Astrocyte (in vitro differentiated cells and primary cell): ENCODE measurements around the gene OTOP3. TPM values are rescaled to one million over a fixed set of nuclear protein-coding genes. Genes with fewer than 3 reads are reported as not detected.
A peak's percentile ranks its signal among the peaks of the same experiment; 100 is the strongest.

Experiments used
- DNase-seq: peaks from one replicate; pipeline ENCODE4 v3.0.0-alpha.2; 2010; ENCODE audit warnings: low read depth
- FAIRE-seq: peaks from 2 replicates; lab custom pipeline; 2011; peaks lifted over from hg19 to GRCh38; lab: Jason Lieb, UNC
- H2AFZ ChIP-seq: 2 replicates; pipeline ENCODE4 v1.6.0; 2012; ENCODE audit warnings: low read depth, low read length, inconsistent platforms
- H3K27ac ChIP-seq: 2 replicates; pipeline ENCODE4 v1.5.1; 2011; ENCODE audit warnings: low read depth, low read length, inconsistent platforms
- H3K27me3 ChIP-seq: 2 replicates; pipeline ENCODE4 v1.6.0; 2011; ENCODE audit warnings: low read length, inconsistent platforms; ENCODE audit not compliant: insufficient read depth
- H3K36me3 ChIP-seq: 2 replicates; pipeline ENCODE4 v1.5.1; 2011; ENCODE audit warnings: low read length, inconsistent platforms; ENCODE audit not compliant: insufficient read depth
- H3K4me1 ChIP-seq: 2 replicates; pipeline ENCODE4 v1.5.1; 2011; ENCODE audit warnings: low read length, inconsistent platforms; ENCODE audit not compliant: insufficient read depth
- H3K4me2 ChIP-seq: 2 replicates; pipeline ENCODE4 v1.6.0; 2012; ENCODE audit warnings: low read length, inconsistent platforms
- H3K4me3 ChIP-seq: 2 replicates; pipeline ENCODE4 v1.5.1; 2011; ENCODE audit warnings: low read depth, mild to moderate bottlenecking, low read length, inconsistent platforms; ENCODE audit not compliant: insufficient read depth
- H3K79me2 ChIP-seq: 2 replicates; pipeline ENCODE4 v1.6.0; 2012; ENCODE audit warnings: mild to moderate bottlenecking, low read length, inconsistent platforms; ENCODE audit not compliant: insufficient read depth
- H3K9ac ChIP-seq: 2 replicates; pipeline ENCODE4 v1.6.0; 2012; ENCODE audit warnings: mild to moderate bottlenecking, low read length, inconsistent platforms
- H3K9me3 ChIP-seq: 2 replicates; pipeline ENCODE4 v1.5.1; 2012; ENCODE audit warnings: low read depth, mild to moderate bottlenecking, low read length, inconsistent platforms; ENCODE audit not compliant: insufficient read depth
- H4K20me1 ChIP-seq: 2 replicates; pipeline ENCODE4 v1.6.0; 2012; ENCODE audit warnings: low read length, inconsistent platforms; ENCODE audit not compliant: insufficient read depth
- H3K27ac Mint-ChIP-seq: one replicate; pipeline ENCODE4 v1.8.0; 2021; ENCODE audit warnings: mild to moderate bottlenecking, mixed read lengths; ENCODE audit not compliant: unreplicated experiment
- H3K27me3 Mint-ChIP-seq: one replicate; pipeline ENCODE4 v1.8.0; 2021; ENCODE audit warnings: low read depth, mixed read lengths; ENCODE audit not compliant: unreplicated experiment
- H3K36me3 Mint-ChIP-seq: one replicate; pipeline ENCODE4 v1.8.0; 2021; ENCODE audit warnings: low read depth, mixed read lengths; ENCODE audit not compliant: unreplicated experiment
- H3K4me1 Mint-ChIP-seq: one replicate; pipeline ENCODE4 v1.8.0; 2021; ENCODE audit warnings: low read depth, mixed read lengths; ENCODE audit not compliant: unreplicated experiment
- H3K4me3 Mint-ChIP-seq: one replicate; pipeline ENCODE4 v1.8.0; 2021; ENCODE audit warnings: mild to moderate bottlenecking, moderate library complexity, mixed read lengths; ENCODE audit not compliant: unreplicated experiment
- H3K9me3 Mint-ChIP-seq: one replicate; pipeline ENCODE4 v1.8.0; 2021; ENCODE audit warnings: mild to moderate bottlenecking, mixed read lengths; ENCODE audit not compliant: unreplicated experiment
- CTCF ChIP-seq: IDR thresholded peaks from 2 replicates; pipeline ENCODE4 v1.5.1; 2011; ENCODE audit warnings: low read depth, mild to moderate bottlenecking, inconsistent platforms, low read length, moderate library complexity; ENCODE audit not compliant: insufficient read depth
- EZH2 ChIP-seq: IDR thresholded peaks from 2 replicates; pipeline ENCODE4 v1.6.1; 2012; ENCODE audit warnings: mild to moderate bottlenecking, low read length, inconsistent platforms; ENCODE audit not compliant: insufficient read depth
- total RNA-seq: library from RNA; stranded (reverse); gene quantifications from 2 replicates; pipeline ENCODE4 v1.2.1, GENCODE V29; 2021

The OTOP3 gene
- total RNA-seq, 1 donor from 2014 or later = not detected

DNA sequence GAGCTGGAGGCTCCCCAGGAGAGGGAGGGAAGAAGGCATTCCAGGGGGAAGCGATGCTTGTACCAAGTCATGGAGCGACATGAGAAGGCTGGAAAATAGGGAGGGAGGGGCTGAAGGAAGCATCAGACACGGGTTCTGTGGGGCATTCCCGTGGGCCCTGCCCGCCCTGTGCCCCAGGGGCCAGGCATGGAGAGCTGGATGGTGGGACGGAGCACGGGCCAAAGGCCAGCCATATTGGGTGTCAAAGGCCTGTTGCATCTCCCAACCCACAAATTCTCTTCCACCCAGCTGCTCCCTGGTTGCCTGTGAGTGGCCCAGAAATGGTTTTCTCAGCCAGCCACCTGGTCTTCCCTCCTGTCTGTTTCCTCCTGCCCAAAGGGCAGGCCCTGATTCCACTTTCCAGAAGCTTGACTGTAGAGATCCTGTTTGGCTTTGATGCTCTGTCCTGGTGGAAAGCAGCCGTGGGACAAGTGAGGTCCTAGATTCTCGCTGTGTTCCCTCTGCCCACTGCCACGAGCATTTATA, 54.9 kb downstream of the OTOP3 start:
- H3K27ac Mint-ChIP-seq = no peak overlapping the region

DNA sequence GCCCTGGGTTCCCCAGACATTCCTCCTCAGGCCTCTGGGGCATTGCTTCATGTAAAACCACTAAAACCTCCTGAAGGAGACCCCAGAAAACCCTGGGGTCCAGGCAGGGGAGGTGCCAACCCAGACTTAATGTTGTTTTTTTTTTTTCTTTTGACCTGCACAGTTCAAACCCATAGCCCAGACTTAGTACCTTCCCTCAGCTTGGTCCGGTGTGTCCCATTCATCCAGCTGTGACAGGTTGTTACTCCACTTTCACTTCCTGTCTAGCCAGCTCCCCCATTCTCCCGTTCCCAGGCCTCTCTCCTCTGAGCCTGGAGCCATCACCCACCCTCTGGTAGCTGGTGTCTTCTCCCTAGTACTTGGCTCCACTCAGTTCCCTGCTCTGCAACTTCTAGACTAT, 56.5 kb downstream of the OTOP3 start:
- peaks cover 6% of the 10 kb centered on the region for H3K36me3 Mint-ChIP-seq
- H3K4me1 ChIP-seq = peaks cover 20% of the 10 kb centered on the region

More for the DNA sequence above, 54.9 kb downstream of the OTOP3 start:
- peaks cover 26% of the 10 kb centered on the region for H3K4me1 Mint-ChIP-seq
- Histone ChIP-seq H2AFZ (no peak overlapping the region), H3K9ac (no peak overlapping the region), H3K4me2 (no peak overlapping the region), H4K20me1 (peaks cover 59% of the 10 kb centered on the region), H3K27me3 (no peaks in the 10 kb centered on the region), H3K4me3 (no peak overlapping the region), H3K27ac (no peak overlapping the region), H3K79me2 (peaks cover 59% of the 10 kb centered on the region), H3K4me1 (peaks cover 23% of the 10 kb centered on the region), H3K9me3 (no peaks in the 10 kb centered on the region), H3K36me3 (no peaks in the 10 kb centered on the region)
- H3K36me3 Mint-ChIP-seq = peaks cover 6% of the 10 kb centered on the region
- no peak for FAIRE-seq
- TF ChIP-seq CTCF (no peak), EZH2 (no peak)
- H3K4me3 Mint-ChIP-seq = no peak overlapping the region
- H3K9me3 Mint-ChIP-seq = no peaks in the 10 kb centered on the region
- H3K27me3 Mint-ChIP-seq = no peaks in the 10 kb centered on the region
- no peak for DNase-seq

GRCh38 chr17:74994440-74994839, 58.7 kb downstream of the OTOP3 start:
- Mint-ChIP-seq H3K4me3 (no peak overlapping the region), H3K36me3 (peaks cover 12% of the 10 kb centered on the region), H3K4me1 (peaks cover 29% of the 10 kb centered on the region), H3K27ac (no peak overlapping the region), H3K9me3 (no peaks in the 10 kb centered on the region), H3K27me3 (no peaks in the 10 kb centered on the region)
- no peak overlapping the region for H2AFZ ChIP-seq
- FAIRE-seq = no peak
- no peak for TF ChIP-seq CTCF
- TF ChIP-seq EZH2 = no peak
- DNase-seq = peak; percentile 77
- H3K9me3 ChIP-seq = no peaks in the 10 kb centered on the region
- H3K27me3 ChIP-seq = no peaks in the 10 kb centered on the region
- H3K79me2 ChIP-seq = peaks cover 70% of the 10 kb centered on the region
- peaks cover 6% of the 10 kb centered on the region for H3K36me3 ChIP-seq
- H3K4me3 ChIP-seq = no peak overlapping the region
- peaks cover 10% of the 10 kb centered on the region for H3K4me1 ChIP-seq
- H3K4me2 ChIP-seq = no peak overlapping the region
- H3K9ac ChIP-seq = no peak overlapping the region
- H4K20me1 ChIP-seq = peaks cover 78% of the 10 kb centered on the region
- peak overlapping the region; percentile 26 for H3K27ac ChIP-seq

More for the DNA sequence above, 56.5 kb downstream of the OTOP3 start:
- H3K9me3 Mint-ChIP-seq = no peaks in the 10 kb centered on the region
- H3K27ac Mint-ChIP-seq = peak overlapping the region; percentile 72
- Histone ChIP-seq H3K36me3 (no peaks in the 10 kb centered on the region), H3K9ac (no peak overlapping the region), H4K20me1 (peaks cover 64% of the 10 kb centered on the region), H3K4me2 (no peak overlapping the region), H3K27me3 (no peaks in the 10 kb centered on the region), H3K79me2 (peaks cover 66% of the 10 kb centered on the region), H3K9me3 (no peaks in the 10 kb centered on the region), H3K4me3 (no peak overlapping the region), H2AFZ (no peak overlapping the region), H3K27ac (no peak overlapping the region)
- H3K4me1 Mint-ChIP-seq = peaks cover 24% of the 10 kb centered on the region
- no peak overlapping the region for H3K4me3 Mint-ChIP-seq
- no peaks in the 10 kb centered on the region for H3K27me3 Mint-ChIP-seq
- TF ChIP-seq EZH2 = no peak
- no peak for FAIRE-seq
- DNase-seq = no peak
